Jurkat, Clone E6-1 (cell line): ENCODE measurements around the gene PROZ.

Source experiments
- DNase-seq: peaks from one replicate; pipeline ENCODE4 v3.0.0-alpha.2; 2011; ENCODE audit warnings: low read depth, low spot score
- H3K4me3 ChIP-seq: 2 replicates; pipeline ENCODE4 v1.5.1; 2011; ENCODE audit warnings: mild to moderate bottlenecking, low read length, control low read depth, moderate library complexity

Gene PROZ

GRCh38 chr13:113118261-113119021, 40.0 kb upstream of the PROZ start:
- no peak overlapping the region for H3K4me3 ChIP-seq
- DNase-seq: no peak

- H3K4me3 ChIP-seq: no peak overlapping the region
- no peak for DNase-seq
Observed at GRCh38 chr13:113119166-113119821, 39.2 kb upstream of the PROZ start.

GRCh38 chr13:113119822-113120189, 38.6 kb upstream of the PROZ start:
- DNase-seq: no peak
- no peak overlapping the region for H3K4me3 ChIP-seq

- no peak overlapping the region for H3K4me3 ChIP-seq
- no peak for DNase-seq
Observed at GRCh38 chr13:113120300-113121182, 37.9 kb upstream of the PROZ start.

GRCh38 chr13:113121183-113121927, 37.1 kb upstream of the PROZ start:
- no peak overlapping the region for H3K4me3 ChIP-seq
- DNase-seq: no peak

GRCh38 chr13:113121928-113122471, 36.4 kb upstream of the PROZ start:
- H3K4me3 ChIP-seq: no peak overlapping the region
- DNase-seq: no peak

- no peak for DNase-seq
- H3K4me3 ChIP-seq: no peak within 1 kb of the TSS
Observed at GRCh38 chr13:113122550-113123225, 35.8 kb upstream of the PROZ start, which contains the start of gene F10. Gene F10, plus strand, starts transcription at chr13:113122799. Its CDS starts 57 bp downstream, at chr13:113122856.

- H3K4me3 ChIP-seq: no peak overlapping the region
- DNase-seq: no peak
Observed at GRCh38 chr13:113123226-113124201, 34.9 kb upstream of the PROZ start.

GRCh38 chr13:113124211-113124970, 34.1 kb upstream of the PROZ start:
- DNase-seq: no peak
- H3K4me3 ChIP-seq: no peak overlapping the region

GRCh38 chr13:113125506-113126264, 32.8 kb upstream of the PROZ start:
- H3K4me3 ChIP-seq: no peak overlapping the region
- DNase-seq: no peak

GRCh38 chr13:113126265-113127150, 31.9 kb upstream of the PROZ start:
- no peak for DNase-seq
- no peak overlapping the region for H3K4me3 ChIP-seq

GRCh38 chr13:113129480-113129879, 29.0 kb upstream of the PROZ start:
- no peak overlapping the region for H3K4me3 ChIP-seq
- no peak for DNase-seq

GRCh38 chr13:113129921-113130750, 28.3 kb upstream of the PROZ start:
- no peak for DNase-seq
- no peak overlapping the region for H3K4me3 ChIP-seq

- no peak overlapping the region for H3K4me3 ChIP-seq
- DNase-seq: no peak
Observed at GRCh38 chr13:113135281-113135760, 23.1 kb upstream of the PROZ start.
